ENCODE results near the gene SMURF2. TPM values are rescaled to one million over a fixed set of nuclear protein-coding genes. Genes with fewer than 3 reads are reported as not detected.

The SMURF2 gene
- total RNA-seq, 4 donors from 2014 or later: 30.5 to 52.7 (median 44.1) TPM

DNA sequence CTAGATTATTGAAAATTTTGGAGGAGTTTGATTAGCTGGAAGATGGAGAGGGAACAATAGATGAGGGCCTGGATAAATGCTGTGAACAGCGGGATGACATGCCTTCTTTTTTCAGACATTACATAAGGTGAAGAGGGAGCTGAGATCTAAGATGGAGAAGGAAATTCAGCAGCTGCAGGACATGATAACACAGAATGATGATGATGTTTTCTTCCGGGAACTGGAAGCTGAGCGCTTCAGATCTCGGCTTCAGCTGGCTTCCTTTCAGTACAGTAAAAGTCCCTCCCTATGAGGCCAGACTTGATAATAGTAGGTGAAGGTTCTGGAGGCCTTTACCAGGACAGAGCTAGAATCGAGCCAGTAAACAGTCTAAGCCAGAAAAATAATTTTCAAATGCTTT, 124.6 kb downstream of the SMURF2 start:
- Histone ChIP-seq H3K4me1 (no peaks in the 10 kb centered on the region), H3K9me3 (no peaks in the 10 kb centered on the region), H3K4me3 (no peak overlapping the region), H3K27me3 (no peaks in the 10 kb centered on the region), H3K36me3 (peaks cover 35 to 93% (median 83%) of the 10 kb centered on the region in 4 donors), H3K27ac (replicated peaks in 1 of 4) (no peak overlapping the region)
- no peak for DNase-seq (ENCODE audit: extremely low spot score)
- TF ChIP-seq EP300 (IDR thresholded peaks at IDR 0.05) (no peak), POLR2A (IDR thresholded peaks at IDR 0.05; ENCODE audit: low read depth) (no peak), POLR2AphosphoS5 (IDR thresholded peaks at IDR 0.05) (no peak)
- TF ChIP-seq, protein P1, sequence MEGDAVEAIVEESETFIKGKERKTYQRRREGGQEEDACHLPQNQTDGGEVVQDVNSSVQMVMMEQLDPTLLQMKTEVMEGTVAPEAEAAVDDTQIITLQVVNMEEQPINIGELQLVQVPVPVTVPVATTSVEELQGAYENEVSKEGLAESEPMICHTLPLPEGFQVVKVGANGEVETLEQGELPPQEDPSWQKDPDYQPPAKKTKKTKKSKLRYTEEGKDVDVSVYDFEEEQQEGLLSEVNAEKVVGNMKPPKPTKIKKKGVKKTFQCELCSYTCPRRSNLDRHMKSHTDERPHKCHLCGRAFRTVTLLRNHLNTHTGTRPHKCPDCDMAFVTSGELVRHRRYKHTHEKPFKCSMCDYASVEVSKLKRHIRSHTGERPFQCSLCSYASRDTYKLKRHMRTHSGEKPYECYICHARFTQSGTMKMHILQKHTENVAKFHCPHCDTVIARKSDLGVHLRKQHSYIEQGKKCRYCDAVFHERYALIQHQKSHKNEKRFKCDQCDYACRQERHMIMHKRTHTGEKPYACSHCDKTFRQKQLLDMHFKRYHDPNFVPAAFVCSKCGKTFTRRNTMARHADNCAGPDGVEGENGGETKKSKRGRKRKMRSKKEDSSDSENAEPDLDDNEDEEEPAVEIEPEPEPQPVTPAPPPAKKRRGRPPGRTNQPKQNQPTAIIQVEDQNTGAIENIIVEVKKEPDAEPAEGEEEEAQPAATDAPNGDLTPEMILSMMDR (IDR thresholded peaks at IDR 0.05): no peak
- WGBS: 75% methylated on average over 5 of the region's 5 CpGs
- intact Hi-C loops (cut with DNase I): no loop called here

DNA sequence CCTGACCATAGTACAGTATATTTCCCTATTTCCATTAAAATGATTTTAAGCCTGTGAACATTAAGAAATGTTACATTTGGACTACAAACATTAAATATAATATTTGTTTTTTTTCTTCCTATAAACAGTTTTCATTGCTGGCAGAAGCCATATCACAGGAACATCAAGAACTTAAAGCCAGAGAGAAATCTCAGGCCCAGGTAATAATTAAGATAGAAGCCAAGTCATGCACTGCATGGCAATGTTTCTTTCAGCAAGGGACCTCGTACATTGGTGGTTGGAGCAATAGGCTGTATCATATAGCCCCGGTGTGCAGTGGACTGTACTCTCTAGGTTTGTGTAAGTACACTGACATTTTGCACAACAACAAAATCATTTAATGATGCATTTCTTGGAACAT, 125.2 kb downstream of the SMURF2 start:
- Histone ChIP-seq H3K4me3 (no peak overlapping the region), H3K36me3 (peaks cover 41 to 95% (median 85%) of the 10 kb centered on the region in 4 donors), H3K9me3 (no peaks in the 10 kb centered on the region), H3K27ac (replicated peaks in 1 of 4) (no peak overlapping the region), H3K4me1 (peaks cover 0 to 4% (median 2%) of the 10 kb centered on the region in 4 donors), H3K27me3 (no peaks in the 10 kb centered on the region)
- TF ChIP-seq POLR2AphosphoS5 (IDR thresholded peaks at IDR 0.05) (no peak), POLR2A (IDR thresholded peaks at IDR 0.05; ENCODE audit: low read depth) (no peak)
- TF ChIP-seq, protein P1 (IDR thresholded peaks at IDR 0.05): no peak
- intact Hi-C loops (cut with DNase I): no loop called here
- WGBS: 81% methylated on average over 2 of the region's 2 CpGs
- no peak for DNase-seq (ENCODE audit: extremely low spot score)

DNA sequence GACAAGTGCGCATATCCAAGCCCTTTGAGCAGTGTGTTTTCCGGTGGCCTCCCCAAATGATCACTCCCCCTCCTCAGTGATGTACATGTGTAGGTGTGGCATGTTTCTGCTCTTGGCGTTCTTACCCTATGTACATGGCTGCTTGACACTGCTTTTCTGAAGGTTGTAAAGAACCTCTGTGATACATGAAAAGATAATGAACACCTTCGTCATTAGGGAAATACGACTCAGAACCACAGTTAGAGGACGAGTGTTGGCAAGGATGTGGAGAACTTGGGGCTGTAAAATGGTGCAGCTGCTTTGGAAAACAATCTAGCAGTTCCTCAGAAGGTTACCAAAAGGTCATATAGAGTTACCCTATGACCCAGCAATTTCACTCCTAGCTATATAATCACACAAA, 126.8 kb downstream of the SMURF2 start:
- Histone ChIP-seq H3K4me3 (no peak overlapping the region), H3K36me3 (peaks cover 42 to 97% (median 90%) of the 10 kb centered on the region in 4 donors), H3K27me3 (no peaks in the 10 kb centered on the region), H3K9me3 (no peaks in the 10 kb centered on the region), H3K4me1 (peaks cover 0 to 15% (median 4%) of the 10 kb centered on the region in 4 donors), H3K27ac (replicated peaks in 1 of 4) (no peak overlapping the region)
- intact Hi-C loops (cut with DNase I): no loop called here
- TF ChIP-seq, protein P1 (IDR thresholded peaks at IDR 0.05): no peak
- TF ChIP-seq POLR2A (IDR thresholded peaks at IDR 0.05; ENCODE audit: low read depth): no peak
- no peak for TF ChIP-seq POLR2AphosphoS5 (IDR thresholded peaks at IDR 0.05)
- no peak for TF ChIP-seq EP300 (IDR thresholded peaks at IDR 0.05)
- WGBS: 74% methylated on average over 6 of the region's 6 CpGs
- no peak for DNase-seq (ENCODE audit: extremely low spot score)

DNA sequence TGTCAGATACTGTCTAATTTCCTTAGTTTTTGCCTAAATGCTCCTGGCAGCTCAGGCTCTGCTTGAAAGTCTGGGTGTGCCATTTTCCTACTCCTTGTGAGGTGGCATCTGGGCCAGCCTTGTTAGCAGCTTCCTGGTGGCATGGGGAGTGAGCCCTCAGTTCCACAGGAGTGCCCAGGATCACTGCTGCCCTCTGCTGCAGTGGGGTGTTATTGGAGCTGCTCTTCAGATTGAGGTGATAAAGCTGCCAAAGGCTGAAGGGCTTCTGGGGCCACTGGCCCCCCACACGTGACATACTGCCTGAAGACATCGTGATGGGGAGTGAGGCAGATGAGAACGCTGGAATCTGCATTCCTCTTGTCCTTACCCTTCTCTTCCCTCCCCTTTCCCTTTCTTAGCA, 127.9 kb downstream of the SMURF2 start:
- H3K27ac ChIP-seq (replicated peaks in 1 of 4): no peak overlapping the region

More for the DNA sequence above, 127.9 kb downstream of the SMURF2 start:
- no peaks in the 10 kb centered on the region for H3K27me3 ChIP-seq
- H3K4me3 ChIP-seq: no peak overlapping the region
- DNase-seq (ENCODE audit: extremely low spot score): no peak
- WGBS: 87% methylated on average over 3 of the region's 3 CpGs
- intact Hi-C loops (cut with DNase I): no loop called here
- H3K36me3 ChIP-seq: peaks cover 53 to 99% (median 94%) of the 10 kb centered on the region in 4 donors
- H3K9me3 ChIP-seq: no peaks in the 10 kb centered on the region
- H3K4me1 ChIP-seq: peaks cover 0 to 15% (median 4%) of the 10 kb centered on the region in 4 donors
- TF ChIP-seq, protein P1 (IDR thresholded peaks at IDR 0.05): peak in 1 of 3 experiments; percentile 7
- TF ChIP-seq POLR2AphosphoS5 (IDR thresholded peaks at IDR 0.05): no peak

Measured in esophagus muscularis mucosa (tissue), 4 donors.